H1 (cell line): Measurements from ENCODE around the gene MTAP. TPM values are rescaled to one million over a fixed set of nuclear protein-coding genes. Genes with fewer than 3 reads are reported as not detected.

Source experiments
- CTCF ChIA-PET: fragments of 300-600 bp; sonication (Branson Sonifier 250); formaldehyde crosslinking; loops from one replicate; lab custom pipeline; 2021; ENCODE audit not compliant: partially characterized antibody; lab: Charles Lee
- POLR2A ChIA-PET: fragments of 300-600 bp; sonication (Branson Sonifier 250); formaldehyde crosslinking; loops from one replicate; lab custom pipeline; 2021; ENCODE audit warnings: inconsistent platforms; ENCODE audit not compliant: partially characterized antibody; lab: Charles Lee
- DNase-seq, 2 experiments: peaks; one replicate each; pipeline versions ENCODE4 v3.0.0 to v3.0.0-alpha.2; 2010 to 2022; ENCODE audit warnings: low spot score in 2 of 2, low read depth in 1 of 2, mixed read lengths in 1 of 2
- FAIRE-seq: peaks from 2 replicates; lab custom pipeline; 2011; peaks lifted over from hg19 to GRCh38; lab: Jason Lieb, UNC
- H2AFZ ChIP-seq: 2 replicates; pipeline ENCODE4 v1.8.1; 2012; ENCODE audit warnings: low read length, inconsistent platforms
- H2AK5ac ChIP-seq: 2 replicates; pipeline ENCODE4 v1.6.1; 2013; ENCODE audit warnings: low read depth, low read length
- H2BK120ac ChIP-seq: replicated peaks from 2 replicates; pipeline ENCODE3; 2013; ENCODE audit warnings: low read depth, low read length, inconsistent platforms
- H2BK12ac ChIP-seq: 2 replicates; pipeline ENCODE4 v1.6.1; 2013; ENCODE audit warnings: low read depth, low read length
- H2BK15ac ChIP-seq: 2 replicates; pipeline ENCODE4 v1.6.1; 2013; ENCODE audit warnings: low read length
- H2BK20ac ChIP-seq: 2 replicates; pipeline ENCODE4 v1.6.1; 2013; ENCODE audit warnings: low read length
- H2BK5ac ChIP-seq: 2 replicates; pipeline ENCODE4 v1.6.1; 2013; ENCODE audit warnings: low read depth, low read length
- H3K14ac ChIP-seq: 2 replicates; pipeline ENCODE4 v1.6.1; 2013; ENCODE audit warnings: inconsistent platforms; ENCODE audit not compliant: insufficient read length
- H3K18ac ChIP-seq: 2 replicates; pipeline ENCODE4 v1.6.1; 2013; ENCODE audit warnings: low read length; ENCODE audit errors: extremely low read depth
- H3K23ac ChIP-seq: 2 replicates; pipeline ENCODE4 v1.6.1; 2013; ENCODE audit warnings: inconsistent platforms; ENCODE audit not compliant: insufficient read length
- H3K23me2 ChIP-seq: 2 replicates; pipeline ENCODE4 v1.6.1; 2013; ENCODE audit warnings: low read depth, low read length
- H3K27ac ChIP-seq: 2 replicates; pipeline ENCODE4 v1.6.1; 2011; ENCODE audit warnings: low read depth, low read length, inconsistent platforms
- H3K27me3 ChIP-seq, 4 experiments: replicated peaks in 1 of 4; 1 replicate in 1 of 4; 2 replicates in 3 of 4; pipeline versions ENCODE4 v1.6.1 to v1.8.1; 2011 to 2013; ENCODE audit warnings: low read length in 3 of 4, mild to moderate bottlenecking in 3 of 4, inconsistent platforms in 2 of 4, mixed read lengths in 2 of 4, moderate library complexity in 1 of 4; ENCODE audit not compliant: control insufficient read depth in 3 of 4, insufficient read depth in 3 of 4; ENCODE audit errors: extremely low read depth in 1 of 4
- H3K36me3 ChIP-seq, 4 experiments: 2 replicates each; pipeline versions ENCODE4 v1.6.1 to v1.8.1; 2011 to 2013; ENCODE audit warnings: mild to moderate bottlenecking in 4 of 4, low read length in 3 of 4, moderate library complexity in 2 of 4, control low read depth in 1 of 4, inconsistent platforms in 1 of 4; ENCODE audit not compliant: insufficient read depth in 4 of 4, control insufficient read depth in 2 of 4
- H3K4ac ChIP-seq: replicated peaks from 2 replicates; pipeline ENCODE3; 2013; ENCODE audit warnings: low read length, low read depth, mixed read lengths, inconsistent platforms; ENCODE audit not compliant: insufficient read length
- H3K4me1 ChIP-seq, 4 experiments: replicated peaks in 1 of 4; 1 replicate in 1 of 4; 2 replicates in 3 of 4; pipeline versions ENCODE4 v1.6.1 to v1.8.1; 2011 to 2013; ENCODE audit warnings: low read length in 3 of 4, inconsistent platforms in 2 of 4, mixed read lengths in 1 of 4; ENCODE audit not compliant: insufficient read depth in 4 of 4, control insufficient read depth in 3 of 4
- H3K4me2 ChIP-seq, 2 experiments: 2 replicates each; pipeline versions ENCODE4 v1.6.1 to v1.8.1; 2011 to 2013; ENCODE audit warnings: low read depth in 2 of 2, low read length in 2 of 2, control low read depth in 1 of 2, inconsistent platforms in 1 of 2, mild to moderate bottlenecking in 1 of 2; ENCODE audit not compliant: insufficient read depth in 1 of 2
- H3K4me3 ChIP-seq, 4 experiments: fragments of 200-600, 300-600 bp in 1 of 4; sonication (generic), shearing (Covaris generic), sonication (Bioruptor Twin) in 1 of 4; 2 replicates each; pipeline versions ENCODE4 v1.5.1 to v1.8.1; 2011 to 2016; ENCODE audit warnings: low read length in 4 of 4, low read depth in 3 of 4, control low read depth in 2 of 4, inconsistent platforms in 2 of 4, mild to moderate bottlenecking in 2 of 4, mixed read lengths in 1 of 4, moderate library complexity in 1 of 4; ENCODE audit not compliant: insufficient read depth in 2 of 4; ENCODE audit errors: extremely low read depth in 1 of 4
- H3K56ac ChIP-seq: replicated peaks from 2 replicates; pipeline ENCODE3; 2013; ENCODE audit warnings: low read depth, mild to moderate bottlenecking, mixed read lengths, low read length, inconsistent platforms; ENCODE audit not compliant: insufficient read length
- H3K79me1 ChIP-seq: 2 replicates; pipeline ENCODE4 v1.6.1; 2013; ENCODE audit warnings: low read depth, low read length, control low read depth
- H3K79me2 ChIP-seq, 2 experiments: 2 replicates each; pipeline versions ENCODE4 v1.6.1 to v1.8.1; 2012 to 2013; ENCODE audit warnings: low read length in 2 of 2, mild to moderate bottlenecking in 2 of 2, inconsistent platforms in 1 of 2; ENCODE audit not compliant: insufficient read depth in 2 of 2, control insufficient read depth in 1 of 2
- H3K9ac ChIP-seq, 4 experiments: replicated peaks in 1 of 4; 1 replicate in 1 of 4; 2 replicates in 3 of 4; pipeline versions ENCODE4 v1.6.1 to v1.8.1; 2011 to 2013; ENCODE audit warnings: low read depth in 3 of 4, low read length in 3 of 4, control low read depth in 2 of 4, mild to moderate bottlenecking in 2 of 4, moderate library complexity in 2 of 4, inconsistent platforms in 1 of 4; ENCODE audit errors: extremely low read depth in 1 of 4
- H3K9me3 ChIP-seq, 2 experiments: 2 replicates each; pipeline versions ENCODE4 v1.6.1 to v1.8.1; 2012 to 2013; ENCODE audit warnings: mild to moderate bottlenecking in 2 of 2, moderate library complexity in 2 of 2, control low read depth in 1 of 2, inconsistent platforms in 1 of 2, low read depth in 1 of 2, low read length in 1 of 2, mixed read lengths in 1 of 2; ENCODE audit not compliant: insufficient read depth in 2 of 2
- H4K20me1 ChIP-seq, 2 experiments: replicated peaks in 1 of 2; 2 replicates each; pipeline versions ENCODE3 to v1.8.1; 2011 to 2013; ENCODE audit warnings: inconsistent platforms in 2 of 2, low read length in 2 of 2, mild to moderate bottlenecking in 1 of 2; ENCODE audit not compliant: insufficient read depth in 2 of 2, control insufficient read depth in 1 of 2
- H4K5ac ChIP-seq: 2 replicates; pipeline ENCODE4 v1.6.1; 2013; ENCODE audit warnings: low read length, low read depth, mixed read lengths, inconsistent platforms; ENCODE audit not compliant: insufficient read length
- H4K8ac ChIP-seq: 2 replicates; pipeline ENCODE4 v1.8.0; 2013; ENCODE audit warnings: mild to moderate bottlenecking, moderate library complexity, low read length, inconsistent platforms; ENCODE audit not compliant: insufficient read depth; ENCODE audit errors: extremely low read depth
- H4K91ac ChIP-seq: replicated peaks from 2 replicates; pipeline ENCODE3; 2013; ENCODE audit warnings: low read length, mixed read lengths, inconsistent platforms; ENCODE audit not compliant: insufficient read length
- CBX8 ChIP-seq: fragments of 300-800, 300-1000 bp; sonication (generic); IDR thresholded peaks from 2 replicates; pipeline ENCODE4 v1.7.1; 2016; ENCODE audit warnings: low read depth, low read length, borderline replicate concordance
- GABPA ChIP-seq: IDR thresholded peaks from 2 replicates; pipeline ENCODE4 v1.6.1; 2011; ENCODE audit warnings: mild to moderate bottlenecking, low read length, moderate library complexity, borderline replicate concordance; ENCODE audit not compliant: insufficient read depth
- KDM1A ChIP-seq: fragments of 200-600, 300-600 bp; sonication (generic); IDR thresholded peaks from 2 replicates; pipeline ENCODE4 v1.7.1; 2016; ENCODE audit warnings: mild to moderate bottlenecking, low read length, borderline replicate concordance
- SP4 ChIP-seq: IDR thresholded peaks from 2 replicates; pipeline ENCODE4 v1.6.1; 2012; ENCODE audit warnings: low read length, inconsistent platforms
- TCF12 ChIP-seq: IDR thresholded peaks from 2 replicates; pipeline ENCODE4 v1.6.1; 2011; ENCODE audit warnings: low read depth, mild to moderate bottlenecking, low read length
- WGBS, 2 experiments: shearing (Covaris generic) in 1 of 2; methylation state at CpG; one replicate each; pipeline versions ENCODE4 v1.1.6 to v1.1.7; 2013 to 2015; ENCODE audit warnings: low lambda C conversion rate in 2 of 2, mixed read lengths in 2 of 2, inconsistent platforms in 1 of 2, low coverage in 1 of 2, missing lambda C conversion rate in 1 of 2; ENCODE audit not compliant: insufficient replicate concordance in 2 of 2, insufficient coverage in 1 of 2, insufficient read length in 1 of 2; ENCODE audit errors: extremely low coverage in 1 of 2, missing lambda C conversion rate in 1 of 2; 5-methylcytosine and 5-hydroxymethylcytosine counted together
- polyA plus RNA-seq, 7 experiments: library from polyadenylated mRNA; depleted of rRNA in 3 of 7; stranded (reverse) in 5 of 7; unstranded in 2 of 7; fragments of >200 nt in 5 of 7; fragments of 200-250 nt in 2 of 7; gene quantifications; 1 replicate in 5 of 7; 2 replicates in 1 of 7; 4 replicates in 1 of 7; pipeline versions ENCODE4 v1.2.1 to v1.2.3, GENCODE V29; 2011 to 2013; ENCODE audit warnings: missing spikeins in 2 of 7, mixed read lengths in 2 of 7
- total RNA-seq: library from RNA; stranded (reverse); fragmentation: NEBNext Ultra II Directional; extraction: Animal tissue kit (Norgen Biotek cat#: 25700); gene quantifications from 2 replicates; pipeline ENCODE4 v1.2.1, GENCODE V29; 2021
- TF ChIP-seq, protein P1 (sequence below): IDR thresholded peaks from 2 replicates; pipeline ENCODE4 v1.6.1; 2012; ENCODE audit warnings: low read length, inconsistent platforms

MTAP gene
- total and polyA plus RNA-seq, 2 of the 8 experiments (the other 6 are each of a cell fraction or from before 2014, with no cell fraction given) = 16.4 to 100 TPM

DNA sequence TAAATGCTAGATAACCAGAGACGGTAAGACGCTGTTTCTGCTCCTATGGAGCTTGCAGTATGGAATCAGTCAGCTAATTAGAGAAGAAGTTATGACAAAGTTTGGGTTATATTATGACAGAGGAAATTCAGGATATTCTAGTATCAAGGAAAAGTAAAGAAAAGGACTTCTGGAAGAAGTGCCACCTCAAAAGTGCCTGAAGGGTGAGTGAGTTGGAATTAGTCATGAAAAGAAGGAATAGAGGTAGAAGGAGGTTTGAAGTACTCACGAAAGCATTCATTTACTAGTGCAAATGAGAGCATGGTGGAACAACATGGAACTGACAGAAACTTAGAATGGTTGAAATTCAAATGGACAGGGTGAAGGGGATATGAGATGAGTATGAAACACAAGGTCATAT is 40.4 kb upstream of the MTAP start:
- no peak overlapping the region for H4K5ac ChIP-seq
- DNase-seq = no peak
- no peak overlapping the region for H3K4me2 ChIP-seq
- no peak overlapping the region for H2BK120ac ChIP-seq
- no peak overlapping the region for H3K9ac ChIP-seq
- H3K23me2 ChIP-seq = no peaks in the 10 kb centered on the region
- H4K91ac ChIP-seq = no peak overlapping the region
- WGBS, 2 experiments = 82% methylated on average over 3 of the region's 3 CpGs; no CpG with 5 or more reads in 1 of the 2 experiments
- H3K18ac ChIP-seq = no peak overlapping the region
- H2BK15ac ChIP-seq = no peak overlapping the region
- peaks cover 5 to 37% (median 19%) of the 10 kb centered on the region in 4 experiments for H3K27me3 ChIP-seq
- H2AK5ac ChIP-seq = no peak overlapping the region
- CTCF ChIA-PET = interaction anchor here (1.4 kb wide), 1 partner anchor 53 kb away, joined by 5 read pairs; no protein-coding TSS in a partner anchor
- H3K4ac ChIP-seq = no peak overlapping the region
- no peak overlapping the region for H2BK20ac ChIP-seq
- no peak for FAIRE-seq
- no peak overlapping the region for H3K27ac ChIP-seq
- no peaks in the 10 kb centered on the region for H3K79me2 ChIP-seq
- no peak overlapping the region for H3K23ac ChIP-seq
- no peak overlapping the region for H3K56ac ChIP-seq
- no peaks in the 10 kb centered on the region for H3K9me3 ChIP-seq
- no peak overlapping the region for H3K14ac ChIP-seq
- no peaks in the 10 kb centered on the region for H4K20me1 ChIP-seq
- no peak overlapping the region for H2AFZ ChIP-seq
- H3K36me3 ChIP-seq = no peaks in the 10 kb centered on the region
- POLR2A ChIA-PET = no interaction called here
- H3K4me1 ChIP-seq = no peaks in the 10 kb centered on the region
- H2BK12ac ChIP-seq = no peak overlapping the region
- no peak overlapping the region for H3K4me3 ChIP-seq
- no peak overlapping the region for H2BK5ac ChIP-seq
- H3K79me1 ChIP-seq = no peaks in the 10 kb centered on the region
- no peak overlapping the region for H4K8ac ChIP-seq
- no peak for TF ChIP-seq GABPA
- TF ChIP-seq, protein P1, sequence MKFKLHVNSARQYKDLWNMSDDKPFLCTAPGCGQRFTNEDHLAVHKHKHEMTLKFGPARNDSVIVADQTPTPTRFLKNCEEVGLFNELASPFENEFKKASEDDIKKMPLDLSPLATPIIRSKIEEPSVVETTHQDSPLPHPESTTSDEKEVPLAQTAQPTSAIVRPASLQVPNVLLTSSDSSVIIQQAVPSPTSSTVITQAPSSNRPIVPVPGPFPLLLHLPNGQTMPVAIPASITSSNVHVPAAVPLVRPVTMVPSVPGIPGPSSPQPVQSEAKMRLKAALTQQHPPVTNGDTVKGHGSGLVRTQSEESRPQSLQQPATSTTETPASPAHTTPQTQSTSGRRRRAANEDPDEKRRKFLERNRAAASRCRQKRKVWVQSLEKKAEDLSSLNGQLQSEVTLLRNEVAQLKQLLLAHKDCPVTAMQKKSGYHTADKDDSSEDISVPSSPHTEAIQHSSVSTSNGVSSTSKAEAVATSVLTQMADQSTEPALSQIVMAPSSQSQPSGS = no peak
- no peak for TF ChIP-seq SP4
- TF ChIP-seq KDM1A = no peak
- TF ChIP-seq TCF12 = no peak
- TF ChIP-seq CBX8 = no peak
